GM21367 (cell line): ENCODE measurements around the gene ZNF507.
"Not testable (repeated sequence)": the region's sequence is repeated elsewhere in the genome, so short reads cannot be mapped to it uniquely, and the experiment has no call there.

Experiments used
- ATAC-seq: cut with Tn5 transposase; IDR thresholded peaks from one replicate; pipeline ENCODE4 v1.9.1; 2021; ENCODE audit not compliant: unreplicated experiment

ZNF507 gene

GRCh38 chr19:32367063-32367462 is 21.7 kb downstream of the ZNF507 start:
- no peak for ATAC-seq

GRCh38 chr19:32367948-32368536 is 22.6 kb downstream of the ZNF507 start:
- ATAC-seq: no peak

DNA sequence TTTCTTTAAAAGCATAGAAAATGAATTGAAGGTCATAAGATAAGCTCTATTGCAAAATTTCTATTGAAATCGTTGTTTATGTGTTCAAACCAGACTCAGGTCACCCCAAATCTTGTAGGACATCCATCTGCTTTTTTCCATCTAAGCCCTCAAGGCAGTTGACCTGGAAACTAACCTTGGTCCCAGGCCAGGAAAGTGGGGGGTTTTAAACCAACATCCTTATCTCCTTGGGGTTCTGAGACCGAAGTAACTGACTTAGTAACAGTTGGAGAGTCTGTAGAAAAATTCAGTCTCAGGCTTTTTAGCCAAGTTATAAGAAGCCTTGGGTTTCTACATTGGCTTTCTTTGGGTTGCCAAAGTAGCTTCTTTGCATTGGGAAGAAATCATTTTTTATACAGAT is 23.4 kb downstream of the ZNF507 start:
- no peak for ATAC-seq

DNA sequence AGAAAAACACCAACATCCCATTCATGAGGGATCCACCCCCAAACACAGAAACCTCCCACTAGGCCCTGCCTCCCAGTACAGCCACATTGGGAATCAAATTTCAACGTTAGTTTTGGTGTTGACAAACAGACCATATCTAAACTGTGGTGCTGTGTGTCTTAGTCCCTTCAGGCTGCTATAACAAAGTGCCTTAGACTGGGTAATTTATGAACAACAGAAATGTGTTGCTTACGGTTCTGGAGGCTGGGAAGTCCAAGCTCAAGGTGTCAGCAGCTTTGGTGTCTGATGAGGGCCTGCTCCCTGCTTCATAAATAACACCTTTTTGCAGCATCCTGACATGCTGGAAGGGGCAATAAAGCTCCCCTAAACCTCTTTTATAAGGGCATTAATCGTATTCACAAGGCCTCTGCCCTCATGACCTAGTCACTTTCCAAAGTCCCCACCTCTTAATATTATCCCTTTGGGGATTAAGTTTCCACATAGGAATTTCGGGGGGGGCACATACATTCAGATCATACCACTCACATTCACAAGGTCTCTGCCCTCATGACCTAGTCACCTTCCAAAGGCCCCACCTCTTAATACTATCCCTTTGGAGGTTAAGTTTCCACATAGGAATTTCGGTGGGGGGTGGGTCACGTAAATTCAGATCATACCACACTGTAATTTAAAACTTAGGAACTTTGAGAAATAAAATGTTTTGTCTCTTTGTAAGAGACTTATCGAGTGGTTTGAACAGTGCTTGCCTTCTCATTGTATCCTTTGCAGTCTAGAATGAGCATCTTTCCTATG is 27.5 kb downstream of the ZNF507 start:
- no peak for ATAC-seq

DNA sequence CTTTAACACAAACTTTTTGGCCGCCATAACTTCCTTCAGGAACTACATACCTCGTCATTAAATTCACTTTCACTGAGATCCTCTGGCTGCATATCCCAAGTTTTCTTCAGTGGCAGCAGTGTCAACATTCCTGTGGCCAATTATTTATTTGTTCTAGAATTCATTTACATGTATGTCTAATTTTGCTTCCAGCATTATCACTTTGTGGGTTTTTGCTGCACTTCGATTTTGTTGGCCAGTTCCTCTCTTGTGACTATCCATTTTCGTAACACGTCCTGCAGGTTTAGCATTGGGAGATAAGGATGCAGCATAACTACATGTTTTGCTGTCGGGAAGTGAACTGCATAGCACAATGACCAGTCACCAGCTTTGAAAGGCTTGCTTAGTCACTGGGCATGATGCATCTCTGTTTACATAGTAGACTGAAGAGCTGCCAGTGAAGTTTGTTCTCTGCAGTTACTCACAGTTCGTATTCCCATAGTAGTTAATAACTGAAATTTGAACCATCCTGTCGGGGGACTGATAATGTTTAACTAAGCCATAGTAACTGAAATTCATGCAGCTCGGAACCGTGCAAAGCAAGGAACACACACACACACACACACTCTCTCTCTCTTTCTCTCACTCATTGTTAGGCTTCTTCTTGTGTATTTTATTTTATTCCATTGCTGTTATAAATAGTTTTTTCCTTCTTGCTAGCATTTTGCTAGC is 28.3 kb downstream of the ZNF507 start:
- ATAC-seq: no peak

DNA sequence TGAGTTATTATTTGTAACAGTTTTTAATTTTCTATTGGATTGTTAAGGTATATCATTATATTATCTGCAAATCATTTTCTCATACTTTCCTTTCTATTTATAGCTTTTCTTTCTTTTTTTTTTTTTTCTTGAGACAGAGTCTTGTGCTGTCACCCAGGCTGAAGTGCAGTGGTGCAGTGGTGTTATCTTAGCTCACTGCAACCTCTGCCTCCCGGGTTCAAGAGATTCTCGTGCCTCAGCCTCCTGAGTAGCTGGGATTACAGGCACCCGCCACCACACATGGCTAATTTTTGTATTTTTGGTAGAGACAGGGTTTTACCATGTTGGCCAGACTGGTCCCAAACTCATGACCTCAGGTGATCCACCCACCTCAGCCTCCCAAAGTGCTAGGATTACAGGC is 29.0 kb downstream of the ZNF507 start:
- not testable (repeated sequence) for ATAC-seq

- not testable (repeated sequence) for ATAC-seq
Measured at GRCh38 chr19:32377088-32377487, 31.7 kb downstream of the ZNF507 start.

GRCh38 chr19:32380269-32380668 is 34.9 kb downstream of the ZNF507 start:
- no peak for ATAC-seq

- ATAC-seq: no peak
Measured at GRCh38 chr19:32387701-32388392, 42.4 kb downstream of the ZNF507 start.

DNA sequence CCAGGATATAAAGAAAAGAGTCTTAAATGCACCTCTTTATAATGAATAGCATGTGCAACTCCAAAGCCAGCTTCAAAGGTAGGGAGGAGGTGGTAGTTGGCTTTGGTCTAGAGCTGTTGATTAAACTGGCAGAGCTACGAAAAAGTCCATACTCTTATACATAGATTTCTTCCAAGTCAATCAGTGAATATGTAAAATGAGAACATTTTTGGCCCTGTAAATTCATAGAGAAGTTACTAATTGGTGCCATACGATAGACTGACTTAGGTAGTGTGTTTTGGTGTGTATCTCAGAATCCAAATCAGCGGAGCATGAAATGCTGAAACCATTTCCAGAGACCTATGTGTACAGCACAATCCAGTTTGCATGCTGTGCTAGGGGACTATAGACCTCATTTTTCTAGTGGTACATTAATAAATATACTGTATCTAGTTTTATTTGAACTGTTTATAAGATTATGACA is 43.0 kb downstream of the ZNF507 start:
- no peak for ATAC-seq

GRCh38 chr19:32392901-32393300 is 47.5 kb downstream of the ZNF507 start:
- ATAC-seq: no peak

GRCh38 chr19:32396046-32396652 is 50.7 kb downstream of the ZNF507 start:
- no peak for ATAC-seq

DNA sequence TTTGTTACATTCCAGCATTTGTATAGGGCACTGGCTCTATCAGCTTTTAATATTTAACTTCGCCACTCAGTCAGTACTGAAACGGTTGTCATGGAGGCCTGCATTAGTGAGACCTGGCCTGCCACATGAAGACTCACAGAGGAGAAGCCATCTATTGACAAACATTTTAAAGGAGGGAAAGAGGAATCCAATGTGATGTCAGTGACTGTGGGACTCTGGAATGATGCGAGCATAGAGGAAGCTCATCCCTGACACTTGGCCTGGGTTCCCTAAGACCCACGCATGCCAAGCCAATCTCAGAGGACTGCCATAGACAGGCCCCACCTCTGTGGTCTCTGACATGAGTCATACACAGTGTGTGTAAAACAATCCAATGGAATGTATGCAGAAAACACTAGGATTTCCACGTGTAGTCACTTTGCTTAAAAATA is 52.3 kb downstream of the ZNF507 start:
- ATAC-seq: no peak

GRCh38 chr19:32401992-32402391 is 56.6 kb downstream of the ZNF507 start:
- ATAC-seq: no peak

DNA sequence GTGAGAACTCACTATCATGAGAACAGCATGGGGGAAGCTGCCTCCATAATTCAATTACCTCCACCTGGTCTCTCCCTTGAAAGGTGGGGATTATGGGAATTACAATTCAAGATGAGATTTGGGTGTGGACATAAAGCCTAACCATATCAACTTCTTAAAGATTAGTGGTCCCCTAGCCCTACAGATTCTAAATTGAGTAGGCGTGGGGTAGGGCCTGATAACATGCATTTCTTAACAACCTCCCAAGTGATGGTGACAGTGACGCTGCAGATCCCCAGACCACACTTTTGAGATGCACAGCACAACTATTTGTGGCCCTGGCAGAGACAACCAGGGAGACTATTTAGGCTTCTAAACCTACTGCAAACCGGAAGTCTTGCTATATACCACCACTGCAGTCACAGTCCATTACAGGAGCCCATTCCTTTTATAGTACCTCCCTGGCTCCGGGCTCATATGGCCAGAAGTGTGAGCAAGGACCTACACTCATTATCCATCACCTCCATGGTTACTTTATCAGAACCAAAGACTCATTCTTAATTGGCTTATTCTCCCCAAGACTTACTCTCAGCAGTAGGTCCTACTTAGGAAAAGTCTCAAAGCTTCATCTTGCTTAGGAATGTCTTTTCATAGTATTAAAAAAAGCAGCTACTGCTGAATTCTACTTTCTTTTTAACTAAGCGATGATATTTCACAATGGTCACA is 58.0 kb downstream of the ZNF507 start:
- no peak for ATAC-seq

GRCh38 chr19:32404213-32404932 is 59.0 kb downstream of the ZNF507 start:
- ATAC-seq: no peak

DNA sequence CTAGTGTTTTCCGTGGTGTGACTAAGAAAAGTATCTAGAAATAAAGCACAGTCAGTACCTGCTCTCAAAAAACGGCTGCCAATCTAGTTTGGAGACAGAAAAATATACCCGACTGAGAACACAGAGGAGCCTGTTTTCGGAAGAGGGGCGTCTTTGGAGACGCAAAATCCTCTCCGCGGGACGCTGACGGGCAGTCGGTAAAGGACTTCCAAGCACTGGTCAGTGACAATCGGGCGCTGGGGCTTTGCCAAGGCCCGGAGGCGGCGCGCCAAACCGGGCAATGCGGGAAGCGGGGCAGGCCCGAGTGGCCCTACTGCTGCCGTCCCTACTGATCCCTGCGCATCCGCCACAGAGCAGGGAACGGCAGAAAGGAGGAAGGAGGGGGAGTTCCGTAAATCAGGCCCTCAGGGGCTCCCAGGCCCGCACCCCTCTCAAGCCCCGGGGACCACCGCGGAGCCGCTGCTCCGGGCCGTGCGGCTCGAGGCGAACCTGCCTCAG is 59.6 kb downstream of the ZNF507 start:
- ATAC-seq: peak; percentile 5

- ATAC-seq: peak; percentile 93
Measured at GRCh38 chr19:32405431-32406160, 60.2 kb downstream of the ZNF507 start, which contains the start of gene DPY19L3. Gene DPY19L3 (plus strand): TSS chr19:32405770. CDS start chr19:32408254, 2,484 bp downstream.
